Right atrium auricular region (tissue), 2 donors: Measurements from ENCODE around the gene UBLCP1. TPM values are rescaled to one million over a fixed set of nuclear protein-coding genes. Genes with fewer than 3 reads are reported as not detected.
"Not testable (repeated sequence)": the region's sequence is repeated elsewhere in the genome, so short reads cannot be mapped to it uniquely, and the experiment has no call there.

ENCODE experiments used
- DNase-seq: peaks from one replicate; pipeline ENCODE4 v3.0.0-alpha.2; 2019; ENCODE audit warnings: low spot score
- H3K27ac ChIP-seq, 2 donors: fragments of 200-600 bp; sonication (generic); 1 replicate in 1 of 2; 2 replicates in 1 of 2; pipeline ENCODE4 v1.5.1; 2016 to 2019
- H3K27me3 ChIP-seq, 2 donors: fragments of 200-600 bp; sonication (generic); one replicate each; pipeline versions ENCODE4 v1.5.1 to v1.6.0; 2017 to 2019
- H3K36me3 ChIP-seq: fragments of 200-600 bp; sonication (generic); one replicate; pipeline ENCODE4 v1.5.1; 2016
- H3K4me1 ChIP-seq, 2 donors: fragments of 200-600 bp; sonication (generic); one replicate each; pipeline versions ENCODE4 v1.5.1 to v1.6.0; 2017 to 2019
- H3K4me3 ChIP-seq, 2 donors: fragments of 200-600 bp; sonication (generic); 1 replicate in 1 of 2; 2 replicates in 1 of 2; pipeline ENCODE4 v1.5.1; 2017 to 2019; ENCODE audit warnings: mild to moderate bottlenecking in 1 of 2, moderate library complexity in 1 of 2
- H3K9me3 ChIP-seq, 2 donors: fragments of 200-600 bp; sonication (generic); one replicate each; pipeline ENCODE4 v1.5.1; 2019
- total RNA-seq, 2 donors: library from RNA; depleted of rRNA; stranded (reverse); fragments of >200 nt; gene quantifications; one replicate each; pipeline ENCODE4 v1.1.0, GENCODE V29; 2016
- TF ChIP-seq, protein P1 (sequence below), 2 donors: fragments of 200-600 bp; sonication (generic); IDR thresholded peaks; one replicate each; pipeline ENCODE4 v1.5.1; 2019; ENCODE audit warnings: antibody characterized with exemption in 2 of 2

Gene UBLCP1
- total RNA-seq, 2 donors from 2014 or later, result 13.2 to 14.1 TPM

GRCh38 chr5:159301466-159301865, 38.4 kb downstream of the UBLCP1 start:
- Histone ChIP-seq H3K27ac (no peak overlapping the region), H3K4me1 (no peaks in the 10 kb centered on the region), H3K4me3 (no peak overlapping the region), H3K36me3 (no peaks in the 10 kb centered on the region), H3K27me3 (no peaks in the 10 kb centered on the region), H3K9me3 (peaks cover 0 to 34% of the 10 kb centered on the region in 2 donors)
- no peak for DNase-seq
- TF ChIP-seq, protein P1, sequence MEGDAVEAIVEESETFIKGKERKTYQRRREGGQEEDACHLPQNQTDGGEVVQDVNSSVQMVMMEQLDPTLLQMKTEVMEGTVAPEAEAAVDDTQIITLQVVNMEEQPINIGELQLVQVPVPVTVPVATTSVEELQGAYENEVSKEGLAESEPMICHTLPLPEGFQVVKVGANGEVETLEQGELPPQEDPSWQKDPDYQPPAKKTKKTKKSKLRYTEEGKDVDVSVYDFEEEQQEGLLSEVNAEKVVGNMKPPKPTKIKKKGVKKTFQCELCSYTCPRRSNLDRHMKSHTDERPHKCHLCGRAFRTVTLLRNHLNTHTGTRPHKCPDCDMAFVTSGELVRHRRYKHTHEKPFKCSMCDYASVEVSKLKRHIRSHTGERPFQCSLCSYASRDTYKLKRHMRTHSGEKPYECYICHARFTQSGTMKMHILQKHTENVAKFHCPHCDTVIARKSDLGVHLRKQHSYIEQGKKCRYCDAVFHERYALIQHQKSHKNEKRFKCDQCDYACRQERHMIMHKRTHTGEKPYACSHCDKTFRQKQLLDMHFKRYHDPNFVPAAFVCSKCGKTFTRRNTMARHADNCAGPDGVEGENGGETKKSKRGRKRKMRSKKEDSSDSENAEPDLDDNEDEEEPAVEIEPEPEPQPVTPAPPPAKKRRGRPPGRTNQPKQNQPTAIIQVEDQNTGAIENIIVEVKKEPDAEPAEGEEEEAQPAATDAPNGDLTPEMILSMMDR (IDR thresholded peaks at IDR 0.05), result no peak

DNA sequence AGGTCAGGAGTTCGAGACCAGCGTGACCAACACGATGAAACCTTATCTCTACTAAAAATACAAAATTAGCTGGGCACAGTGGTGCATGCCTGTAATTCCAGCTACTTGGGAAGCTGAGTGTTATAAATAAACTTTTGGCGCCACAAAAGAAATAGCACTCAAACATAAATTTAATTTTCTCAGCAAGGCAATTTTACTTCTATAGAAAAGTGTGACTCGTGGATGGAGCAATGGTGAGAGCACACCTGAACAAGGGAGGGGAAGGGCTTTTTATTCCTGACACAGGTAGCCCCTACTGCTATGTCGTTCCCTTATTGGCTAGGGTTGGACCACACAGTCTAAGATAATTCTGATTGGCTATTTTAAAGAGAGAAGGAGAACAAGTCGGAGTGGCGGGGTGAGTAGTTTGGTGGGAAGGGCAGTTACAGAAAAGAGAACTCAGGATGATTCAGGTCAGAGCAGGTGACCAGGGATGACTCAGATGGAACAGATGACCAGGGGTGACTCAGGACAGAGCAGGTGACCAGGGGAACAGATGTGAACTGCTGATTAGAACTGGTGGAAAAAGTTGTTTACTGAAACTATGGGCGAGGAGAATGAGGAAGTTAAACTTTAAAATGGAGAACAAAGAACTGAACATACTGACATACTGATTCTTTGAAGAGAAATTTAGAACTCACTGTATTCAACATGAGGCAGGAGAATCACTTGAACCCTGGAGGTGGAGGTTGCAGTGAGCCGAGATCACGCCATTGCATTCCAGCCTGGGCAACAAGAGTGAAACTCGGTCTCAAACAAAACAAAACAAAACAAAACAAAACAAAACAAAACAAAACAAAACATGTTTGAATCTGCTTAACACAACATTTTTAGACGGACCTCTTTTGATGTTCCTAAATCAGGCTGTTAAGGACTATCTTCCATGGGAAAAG, 39.1 kb downstream of the UBLCP1 start:
- H3K9me3 ChIP-seq, result peaks cover 0 to 34% of the 10 kb centered on the region in 2 donors
- not testable (repeated sequence) for DNase-seq, H3K27me3 ChIP-seq, H3K4me3 ChIP-seq, H3K27ac ChIP-seq, H3K4me1 ChIP-seq, H3K36me3 ChIP-seq

DNA sequence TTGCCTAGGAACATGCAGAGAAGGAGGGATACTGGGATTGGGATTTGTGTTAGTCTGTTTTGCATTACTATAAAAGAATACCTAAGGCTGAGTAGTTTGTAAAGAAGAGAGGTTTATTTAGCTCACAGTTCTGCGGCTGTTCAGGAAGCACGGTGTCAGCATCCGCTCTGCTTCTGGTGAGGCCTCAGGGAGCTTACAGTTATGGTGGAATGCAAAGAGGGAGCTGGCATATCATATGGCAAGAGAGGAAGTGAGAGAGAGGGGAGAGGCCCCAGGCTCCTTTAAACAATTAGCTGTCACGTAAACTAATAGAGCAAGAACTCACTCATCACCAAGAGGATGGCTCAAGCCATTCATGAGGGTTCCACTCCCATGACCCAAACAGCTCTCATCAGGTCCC, 40.2 kb downstream of the UBLCP1 start:
- no peak for DNase-seq
- Histone ChIP-seq H3K36me3 (no peaks in the 10 kb centered on the region), H3K27ac (no peak overlapping the region), H3K27me3 (no peaks in the 10 kb centered on the region), H3K9me3 (peaks cover 0 to 28% of the 10 kb centered on the region in 2 donors), H3K4me3 (no peak overlapping the region), H3K4me1 (no peaks in the 10 kb centered on the region)
- TF ChIP-seq, protein P1 (IDR thresholded peaks at IDR 0.05), result no peak

DNA sequence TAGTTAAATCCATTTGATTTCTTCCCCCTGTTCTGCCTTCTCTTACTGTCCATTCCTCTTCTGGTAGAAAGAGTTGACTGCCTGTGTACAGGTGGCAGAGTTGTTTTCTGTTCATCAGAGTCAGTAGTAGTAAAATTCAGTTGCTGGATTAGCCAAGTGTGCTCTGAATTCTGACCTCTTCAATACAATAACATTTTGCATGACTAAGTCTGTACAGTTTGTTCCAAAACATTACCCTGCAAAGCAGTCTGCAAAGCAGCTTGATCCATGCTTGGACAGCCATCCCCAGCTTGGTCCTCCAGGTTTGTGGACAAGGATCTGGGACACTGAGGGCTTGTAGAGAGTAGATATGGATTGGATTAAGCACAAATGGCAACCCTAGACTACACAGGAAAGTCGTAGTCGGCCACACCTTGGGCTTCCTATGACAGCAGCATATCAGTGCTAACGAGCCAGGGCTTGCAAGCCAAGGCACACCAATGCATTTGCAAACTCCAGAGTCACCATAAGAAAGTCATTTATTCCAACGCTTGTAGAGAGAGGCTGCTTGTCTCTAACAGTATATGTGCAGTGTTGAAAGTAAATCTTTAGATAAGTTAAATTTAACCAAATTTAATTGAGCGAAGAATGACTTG, 42.0 kb downstream of the UBLCP1 start:
- Histone ChIP-seq H3K9me3 (peaks cover 0 to 20% of the 10 kb centered on the region in 2 donors), H3K36me3 (no peaks in the 10 kb centered on the region), H3K4me3 (no peak overlapping the region), H3K27ac (no peak overlapping the region), H3K27me3 (no peaks in the 10 kb centered on the region), H3K4me1 (no peaks in the 10 kb centered on the region)
- TF ChIP-seq, protein P1 (IDR thresholded peaks at IDR 0.05), result no peak
- DNase-seq, result no peak

- H3K4me1 ChIP-seq, result no peaks in the 10 kb centered on the region
- DNase-seq, result no peak
- H3K4me3 ChIP-seq, result no peak overlapping the region
- H3K9me3 ChIP-seq, result no peaks in the 10 kb centered on the region
- no peak overlapping the region for H3K27ac ChIP-seq
- H3K36me3 ChIP-seq, result no peaks in the 10 kb centered on the region
- TF ChIP-seq, protein P1 (IDR thresholded peaks at IDR 0.05), result no peak
- H3K27me3 ChIP-seq, result no peaks in the 10 kb centered on the region
Observed at GRCh38 chr5:159309689-159310433, 46.8 kb downstream of the UBLCP1 start.

DNA sequence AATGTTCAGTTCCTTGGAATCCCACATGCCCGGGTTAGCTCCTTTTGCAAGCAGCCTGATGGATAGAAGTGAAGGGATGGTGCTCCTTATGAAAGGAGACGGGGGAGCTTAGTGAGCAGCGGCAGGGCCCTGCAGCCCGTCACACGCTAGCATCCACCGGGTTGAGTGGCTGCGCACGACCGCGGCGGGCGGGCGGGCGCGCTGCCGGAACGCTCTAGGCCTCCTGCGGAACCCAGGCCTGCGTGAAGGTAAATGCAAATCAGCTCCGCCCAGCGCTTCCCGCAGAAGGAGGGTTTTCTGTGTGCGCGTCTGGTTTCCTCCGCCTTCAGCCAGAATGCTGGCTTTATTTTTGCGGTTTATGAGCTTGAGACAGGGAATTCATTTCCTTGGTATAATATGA, 47.4 kb downstream of the UBLCP1 start:
- Histone ChIP-seq H3K27me3 (no peaks in the 10 kb centered on the region), H3K4me3 (no peak overlapping the region), H3K27ac (no peak overlapping the region), H3K9me3 (no peaks in the 10 kb centered on the region), H3K4me1 (no peaks in the 10 kb centered on the region), H3K36me3 (no peaks in the 10 kb centered on the region)
- DNase-seq, result no peak
- TF ChIP-seq, protein P1 (IDR thresholded peaks at IDR 0.05), result no peak
